ENCODE measurements around the gene MX2. TPM values are rescaled to one million over a fixed set of nuclear protein-coding genes. Genes with fewer than 3 reads are reported as not detected.

Gene MX2
- total and polyA plus RNA-seq, 12 donors, result 0.44 to 31.3 (median 4.8) TPM

GRCh38 chr21:41426676-41427404 is 65.0 kb downstream of the MX2 start:
- H3K27ac ChIP-seq, result peak overlapping the region in 2 of 5 donors; percentile 4 to 60
- WGBS, 4 donors, result 19 to 26% (median 23%) methylated on average over 29 to 41 of the region's 41 CpGs
- no peaks in the 10 kb centered on the region for H3K27me3 ChIP-seq
- H3K36me3 ChIP-seq (replicated peaks in 1 of 2), result peaks cover 0 to 1% of the 10 kb centered on the region in 2 donors
- peak overlapping the region in 2 of 4 donors; percentile 59 to 91 for H3K4me3 ChIP-seq
- H3K4me1 ChIP-seq (replicated peaks in 1 of 2), result peaks cover 6 to 9% of the 10 kb centered on the region in 2 donors
- no peak for TF ChIP-seq POLR2A (IDR thresholded peaks at IDR 0.05)
- TF ChIP-seq, protein P1, sequence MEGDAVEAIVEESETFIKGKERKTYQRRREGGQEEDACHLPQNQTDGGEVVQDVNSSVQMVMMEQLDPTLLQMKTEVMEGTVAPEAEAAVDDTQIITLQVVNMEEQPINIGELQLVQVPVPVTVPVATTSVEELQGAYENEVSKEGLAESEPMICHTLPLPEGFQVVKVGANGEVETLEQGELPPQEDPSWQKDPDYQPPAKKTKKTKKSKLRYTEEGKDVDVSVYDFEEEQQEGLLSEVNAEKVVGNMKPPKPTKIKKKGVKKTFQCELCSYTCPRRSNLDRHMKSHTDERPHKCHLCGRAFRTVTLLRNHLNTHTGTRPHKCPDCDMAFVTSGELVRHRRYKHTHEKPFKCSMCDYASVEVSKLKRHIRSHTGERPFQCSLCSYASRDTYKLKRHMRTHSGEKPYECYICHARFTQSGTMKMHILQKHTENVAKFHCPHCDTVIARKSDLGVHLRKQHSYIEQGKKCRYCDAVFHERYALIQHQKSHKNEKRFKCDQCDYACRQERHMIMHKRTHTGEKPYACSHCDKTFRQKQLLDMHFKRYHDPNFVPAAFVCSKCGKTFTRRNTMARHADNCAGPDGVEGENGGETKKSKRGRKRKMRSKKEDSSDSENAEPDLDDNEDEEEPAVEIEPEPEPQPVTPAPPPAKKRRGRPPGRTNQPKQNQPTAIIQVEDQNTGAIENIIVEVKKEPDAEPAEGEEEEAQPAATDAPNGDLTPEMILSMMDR (IDR thresholded peaks at IDR 0.05), result no peak
- peak in 1 of 7 donors; percentile 21 for DNase-seq
- no peaks in the 10 kb centered on the region for H3K9me3 ChIP-seq (replicated peaks in 1 of 3)
- intact Hi-C loops (cut with DNase I), result no loop called here

DNA sequence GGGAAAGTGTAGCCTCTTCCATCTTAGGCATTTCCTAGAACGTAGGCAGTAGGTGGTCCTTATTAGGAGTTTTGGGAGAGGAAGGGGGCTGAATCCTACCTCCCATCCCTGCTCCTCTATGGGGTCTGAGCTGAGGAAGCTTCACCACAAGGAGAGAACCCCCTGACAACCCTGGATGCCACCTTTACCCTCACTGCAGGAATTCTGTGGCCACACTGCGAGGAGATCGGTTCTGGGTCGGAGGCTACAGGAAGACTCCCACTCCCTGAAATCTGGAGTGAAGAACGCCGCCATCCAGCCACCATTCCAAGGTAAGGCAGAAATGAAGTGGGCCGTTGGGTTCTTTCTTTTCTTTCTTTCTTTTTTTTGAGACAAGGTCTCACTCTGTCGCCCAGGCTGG is 65.7 kb downstream of the MX2 start:
- Histone ChIP-seq H3K27ac (no peak overlapping the region), H3K4me1 (replicated peaks in 1 of 2) (peaks cover 6 to 9% of the 10 kb centered on the region in 2 donors), H3K36me3 (replicated peaks in 1 of 2) (peaks cover 0 to 8% of the 10 kb centered on the region in 2 donors), H3K27me3 (no peaks in the 10 kb centered on the region), H3K4me3 (no peak overlapping the region), H3K9me3 (replicated peaks in 1 of 3) (no peaks in the 10 kb centered on the region)
- TF ChIP-seq, protein P1 (IDR thresholded peaks at IDR 0.05), result no peak
- no peak for TF ChIP-seq POLR2A (IDR thresholded peaks at IDR 0.05)
- peak in 1 of 7 donors; percentile 16 for DNase-seq
- 92 to 97% (median 96%) methylated on average over 8 of the region's 8 CpGs for whole genome bisulfite sequencing, 4 donors
- intact Hi-C loops (cut with DNase I), result no loop called here

GRCh38 chr21:41428311-41428710 is 66.5 kb downstream of the MX2 start:
- 92 to 99% (median 95%) methylated on average over 2 to 8 of the region's 8 CpGs for WGBS, 4 donors
- peaks cover 0 to 16% of the 10 kb centered on the region in 2 donors for H3K36me3 ChIP-seq (replicated peaks in 1 of 2)
- DNase-seq, result peak in 1 of 7 donors; percentile 8
- intact Hi-C loops (cut with DNase I), result no loop called here
- no peak overlapping the region for H3K27ac ChIP-seq
- no peak overlapping the region for H3K4me3 ChIP-seq
- H3K4me1 ChIP-seq (replicated peaks in 1 of 2), result peaks cover 6 to 9% of the 10 kb centered on the region in 2 donors
- TF ChIP-seq, protein P1 (IDR thresholded peaks at IDR 0.05), result no peak
- TF ChIP-seq POLR2A (IDR thresholded peaks at IDR 0.05), result no peak
- no peaks in the 10 kb centered on the region for H3K27me3 ChIP-seq
- no peaks in the 10 kb centered on the region for H3K9me3 ChIP-seq (replicated peaks in 1 of 3)

- Histone ChIP-seq H3K36me3 (replicated peaks in 1 of 2) (peaks cover 0 to 16% of the 10 kb centered on the region in 2 donors), H3K4me3 (no peak overlapping the region), H3K27me3 (no peaks in the 10 kb centered on the region), H3K4me1 (replicated peaks in 1 of 2) (peaks cover 6 to 9% of the 10 kb centered on the region in 2 donors), H3K27ac (no peak overlapping the region), H3K9me3 (replicated peaks in 1 of 3) (no peaks in the 10 kb centered on the region)
- peak in 1 of 7 donors; percentile 12 for DNase-seq
- TF ChIP-seq POLR2A (IDR thresholded peaks at IDR 0.05), result no peak
- TF ChIP-seq, protein P1 (IDR thresholded peaks at IDR 0.05), result no peak
- intact Hi-C loops (cut with DNase I), result no loop called here
- 92 to 100% (median 95%) methylated on average over 5 to 6 of the region's 6 CpGs for WGBS, 4 donors
These were observed 67.0 kb downstream of the MX2 start for GRCh38 chr21:41428847-41429246.

All from adrenal gland (tissue), 12 donors.